AG09319 (cell line): ENCODE data around the gene PARP3.
A peak's percentile ranks its signal among the peaks of the same experiment; 100 is the strongest.

Source experiments
- DNase-seq: peaks from one replicate; pipeline ENCODE4 v3.0.0-alpha.2; 2010; ENCODE audit warnings: low read depth; ENCODE audit errors: extremely low read depth
- CTCF ChIP-seq: IDR thresholded peaks from 2 replicates; pipeline ENCODE4 v1.5.1; 2011; ENCODE audit warnings: low read depth, mild to moderate bottlenecking, inconsistent platforms, low read length, moderate library complexity

PARP3 gene

DNA sequence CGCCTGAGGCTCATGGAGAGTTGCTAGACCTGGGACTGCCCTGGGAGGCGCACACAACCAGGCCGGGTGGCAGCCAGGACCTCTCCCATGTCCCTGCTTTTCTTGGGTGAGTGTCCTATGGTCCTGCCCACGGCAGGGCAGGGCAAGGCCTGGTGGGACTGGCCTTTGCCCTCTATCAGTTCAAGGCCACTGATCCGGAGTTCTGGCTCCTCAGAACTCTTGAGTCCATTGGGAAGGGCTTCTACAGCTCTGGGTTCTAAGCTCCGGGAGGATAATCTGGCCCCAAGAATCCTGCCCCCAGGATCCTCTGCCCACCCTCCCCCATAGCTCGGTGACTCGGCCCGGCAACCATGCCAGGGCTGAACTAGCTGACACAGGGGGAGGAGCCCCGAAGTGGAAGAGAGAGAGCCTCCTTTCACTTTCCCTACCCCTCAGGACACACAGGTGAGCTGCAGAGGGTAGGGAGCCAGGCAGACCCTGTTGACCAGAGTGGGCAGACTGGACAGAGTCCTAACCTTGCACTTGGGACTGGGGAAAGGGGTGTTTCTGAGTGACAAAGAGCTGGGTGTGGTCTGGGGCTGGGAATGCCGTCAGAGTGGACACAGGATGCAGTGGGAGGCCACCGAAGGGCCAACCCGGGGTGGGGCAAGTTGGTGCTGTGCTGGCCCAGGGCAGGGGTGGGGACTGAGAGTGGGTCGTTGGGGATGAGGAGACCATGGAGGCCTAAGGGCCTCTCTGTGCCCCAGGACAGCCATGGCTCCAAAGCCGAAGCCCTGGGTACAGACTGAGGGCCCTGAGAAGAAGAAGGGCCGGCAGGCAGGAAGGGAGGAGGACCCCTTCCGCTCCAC lies 664 bp downstream of the PARP3 start:
- no peak for TF ChIP-seq CTCF
- DNase-seq = peak; percentile 23

DNA sequence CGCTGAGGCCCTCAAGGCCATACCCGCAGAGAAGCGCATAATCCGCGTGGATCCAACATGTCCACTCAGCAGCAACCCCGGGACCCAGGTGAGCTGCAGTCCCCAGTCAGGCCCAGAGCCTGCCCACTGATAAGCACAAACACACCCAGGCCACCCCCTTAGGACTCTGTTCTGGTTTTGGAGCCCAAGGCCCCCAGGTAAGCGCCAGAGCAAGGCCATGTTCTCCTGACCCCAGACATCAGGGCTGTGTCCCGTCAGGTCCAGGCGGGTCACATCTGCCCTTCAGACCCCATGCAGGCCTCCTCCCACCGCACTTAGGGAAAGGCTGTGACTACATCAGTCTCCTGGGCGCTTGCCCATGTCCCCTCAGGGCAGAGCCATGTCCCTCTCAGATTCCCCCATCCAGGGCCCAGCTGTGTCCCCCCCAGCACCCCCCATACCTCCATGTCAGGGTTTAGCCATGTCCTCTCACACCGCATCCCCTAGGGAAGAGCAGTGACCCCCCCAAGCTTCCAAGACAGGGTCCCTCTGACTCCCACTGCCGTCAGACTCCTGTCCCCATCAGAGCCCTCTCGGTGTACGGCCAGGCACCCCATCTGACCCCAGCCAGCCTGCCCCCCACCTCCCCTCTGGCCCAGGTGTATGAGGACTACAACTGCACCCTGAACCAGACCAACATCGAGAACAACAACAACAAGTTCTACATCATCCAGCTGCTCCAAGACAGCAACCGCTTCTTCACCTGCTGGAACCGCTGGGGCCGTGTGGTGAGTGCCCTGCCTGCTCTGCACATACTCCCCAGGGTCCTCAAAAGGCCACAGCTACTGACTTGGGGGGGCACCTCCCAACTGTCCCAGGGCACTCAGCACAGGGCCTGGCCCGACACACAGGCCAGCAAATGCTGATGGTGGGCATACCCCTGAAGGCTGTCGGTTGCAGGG lies 1.6 kb downstream of the PARP3 start:
- no peak for DNase-seq
- no peak for TF ChIP-seq CTCF

DNA sequence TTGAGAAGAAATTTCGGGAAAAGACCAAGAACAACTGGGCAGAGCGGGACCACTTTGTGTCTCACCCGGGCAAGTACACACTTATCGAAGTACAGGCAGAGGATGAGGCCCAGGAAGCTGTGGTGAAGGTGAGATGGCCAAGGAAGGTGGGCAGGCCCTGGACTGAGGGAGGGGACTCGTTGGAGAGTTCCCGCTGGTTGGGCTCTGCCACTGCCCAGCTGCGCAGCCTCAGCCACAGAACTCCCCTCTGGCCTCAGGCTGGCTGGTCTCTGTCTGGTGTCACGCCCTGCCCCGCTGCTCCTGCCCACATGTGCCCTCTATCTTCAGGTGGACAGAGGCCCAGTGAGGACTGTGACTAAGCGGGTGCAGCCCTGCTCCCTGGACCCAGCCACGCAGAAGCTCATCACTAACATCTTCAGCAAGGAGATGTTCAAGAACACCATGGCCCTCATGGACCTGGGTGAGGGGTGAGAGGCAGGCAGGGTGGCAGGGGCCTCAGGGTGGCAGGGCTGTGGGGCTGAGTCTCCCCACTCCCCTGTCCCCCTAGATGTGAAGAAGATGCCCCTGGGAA lies 2.4 kb downstream of the PARP3 start:
- TF ChIP-seq CTCF = no peak

GRCh38 chr3:51945031-51945840 lies 3.1 kb downstream of the PARP3 start:
- TF ChIP-seq CTCF = no peak
- no peak for DNase-seq

More for the DNA sequence above, 2.4 kb downstream of the PARP3 start:
- DNase-seq = no peak

DNA sequence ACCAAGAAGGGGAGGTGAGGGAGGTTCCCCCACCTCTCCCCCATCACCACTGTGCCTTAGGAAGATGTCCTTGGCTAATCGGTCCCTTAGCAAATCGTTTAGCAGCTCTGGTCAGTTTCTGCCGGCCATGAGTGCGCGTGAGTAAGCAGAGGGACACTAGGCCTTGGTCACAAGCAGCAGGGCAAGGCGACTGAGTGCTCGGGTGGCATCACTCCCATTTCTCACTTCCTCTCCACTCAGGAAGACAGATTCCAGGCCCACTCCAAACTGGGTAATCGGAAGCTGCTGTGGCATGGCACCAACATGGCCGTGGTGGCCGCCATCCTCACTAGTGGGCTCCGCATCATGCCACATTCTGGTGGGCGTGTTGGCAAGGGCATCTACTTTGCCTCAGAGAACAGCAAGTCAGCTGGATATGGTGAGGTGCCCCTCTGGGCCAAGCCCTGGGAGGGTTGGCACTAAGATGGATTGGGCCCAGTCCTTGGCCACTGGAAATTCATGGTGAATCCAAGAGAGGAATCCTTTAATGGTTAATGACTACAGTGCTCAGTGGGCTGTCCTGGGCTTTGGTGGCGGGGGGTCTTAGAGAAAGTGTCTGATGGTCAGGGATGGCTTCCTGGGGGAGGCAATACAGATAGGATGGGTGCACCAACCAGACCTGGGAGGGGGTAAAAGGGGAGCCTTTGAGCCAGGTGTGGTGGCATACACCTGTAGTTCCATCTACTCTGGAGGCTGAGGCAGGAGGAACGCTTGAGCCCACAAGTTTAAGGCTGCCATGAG lies 4.0 kb downstream of the PARP3 start:
- TF ChIP-seq CTCF = no peak
- no peak for DNase-seq

DNA sequence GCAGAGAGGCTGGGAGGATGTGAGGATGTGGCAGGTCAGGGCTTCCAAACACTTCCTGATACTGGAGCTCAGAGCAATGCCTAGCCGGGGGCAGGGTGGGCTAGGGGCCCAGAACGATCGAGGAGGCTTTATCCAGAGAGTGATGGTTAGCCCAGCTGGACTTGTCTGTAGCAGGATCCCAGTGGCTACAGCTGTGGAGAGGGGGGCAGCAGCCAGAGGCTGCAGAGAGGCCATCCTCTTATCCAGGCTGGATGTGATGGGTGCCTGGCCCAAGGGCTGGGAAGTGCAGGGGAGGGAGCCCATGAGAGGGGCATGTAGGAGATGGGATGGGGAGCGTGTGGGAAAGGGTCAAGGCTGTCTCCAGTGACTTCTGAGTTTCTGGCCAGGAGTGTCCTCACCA lies 4.6 kb downstream of the PARP3 start:
- TF ChIP-seq CTCF = no peak
- DNase-seq = no peak
